NK-92 treated with Interleukin-12 subunit alpha and Interleukin-12 subunit beta, amount 100 ng/mL, for 24 hours (cell line): ENCODE results near the gene GNB3.

Experiments used
- DNase-seq: peaks from one replicate; lab custom pipeline; 2025; lab: John Stamatoyannopoulos, UW

GNB3 gene

GRCh38 chr12:6823182-6824084 is 17.3 kb upstream of the GNB3 start:
- DNase-seq = no peak

GRCh38 chr12:6824085-6824775 is 16.5 kb upstream of the GNB3 start:
- no peak for DNase-seq

GRCh38 chr12:6824901-6825381 is 15.8 kb upstream of the GNB3 start:
- no peak for DNase-seq

DNA sequence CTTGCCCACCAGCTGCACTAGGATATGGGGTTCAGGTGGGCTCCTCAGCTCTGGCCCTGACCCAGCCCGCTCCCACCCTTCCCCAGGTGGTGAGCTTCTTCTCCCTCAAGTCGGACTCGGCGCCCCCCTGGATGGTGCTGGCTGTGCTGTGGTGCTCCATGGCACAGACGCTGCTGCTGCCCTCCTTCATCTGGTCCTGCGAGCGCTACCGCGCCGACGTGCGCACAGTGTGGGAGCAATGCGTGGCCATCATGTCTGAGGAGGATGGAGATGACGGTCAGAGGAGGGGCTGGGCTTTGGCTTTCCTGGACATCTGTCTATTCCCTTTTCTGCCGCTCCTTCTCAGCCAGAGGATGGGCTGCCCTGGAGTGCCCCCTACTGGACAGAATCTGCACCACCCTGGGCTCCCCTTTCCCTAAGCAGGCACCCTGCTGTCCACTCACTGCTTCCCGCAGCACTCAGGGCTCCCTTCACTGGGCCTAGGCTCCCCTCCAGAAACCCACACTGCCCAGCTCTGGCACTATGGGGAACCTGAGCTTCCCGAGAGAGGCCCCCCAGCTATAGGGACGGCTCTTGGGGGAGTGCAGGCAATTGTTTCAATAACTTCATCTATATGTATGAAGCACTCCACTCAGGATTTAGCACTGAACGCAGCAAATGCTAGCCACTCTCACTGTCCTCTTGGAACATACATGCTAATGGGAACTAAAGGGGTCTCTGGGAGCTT is 15.2 kb upstream of the GNB3 start:
- DNase-seq = peak; percentile 11

GRCh38 chr12:6826125-6826733 is 14.5 kb upstream of the GNB3 start:
- no peak for DNase-seq

DNA sequence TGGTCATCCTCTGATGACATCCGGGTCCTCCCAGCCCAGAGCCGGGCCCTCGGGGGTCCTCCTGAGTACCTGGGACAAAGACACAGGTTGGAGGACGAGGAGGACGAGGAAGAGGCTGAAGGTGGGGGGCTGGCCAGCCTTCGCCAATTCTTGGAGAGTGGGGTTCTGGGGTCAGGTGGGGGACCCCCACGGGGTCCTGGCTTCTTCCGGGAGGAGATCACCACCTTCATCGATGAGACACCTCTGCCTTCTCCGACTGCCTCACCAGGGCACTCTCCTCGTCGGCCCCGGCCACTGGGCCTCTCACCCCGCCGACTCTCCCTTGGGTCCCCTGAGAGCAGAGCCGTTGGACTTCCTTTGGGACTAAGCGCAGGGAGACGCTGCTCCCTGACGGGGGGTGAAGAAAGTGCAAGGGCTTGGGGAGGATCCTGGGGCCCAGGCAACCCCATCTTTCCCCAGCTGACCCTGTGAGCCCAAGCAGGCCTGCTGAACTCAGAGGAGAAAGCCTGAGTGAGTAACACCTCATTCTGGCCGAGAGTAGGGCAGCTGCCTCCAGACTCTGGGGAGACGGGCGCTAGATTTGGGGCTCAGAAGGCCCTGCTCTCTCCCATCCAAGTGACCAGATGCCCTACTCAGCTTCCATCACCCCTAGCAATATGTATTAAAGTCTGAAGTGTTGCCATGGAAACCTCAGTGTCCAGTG is 13.8 kb upstream of the GNB3 start:
- DNase-seq = no peak

DNA sequence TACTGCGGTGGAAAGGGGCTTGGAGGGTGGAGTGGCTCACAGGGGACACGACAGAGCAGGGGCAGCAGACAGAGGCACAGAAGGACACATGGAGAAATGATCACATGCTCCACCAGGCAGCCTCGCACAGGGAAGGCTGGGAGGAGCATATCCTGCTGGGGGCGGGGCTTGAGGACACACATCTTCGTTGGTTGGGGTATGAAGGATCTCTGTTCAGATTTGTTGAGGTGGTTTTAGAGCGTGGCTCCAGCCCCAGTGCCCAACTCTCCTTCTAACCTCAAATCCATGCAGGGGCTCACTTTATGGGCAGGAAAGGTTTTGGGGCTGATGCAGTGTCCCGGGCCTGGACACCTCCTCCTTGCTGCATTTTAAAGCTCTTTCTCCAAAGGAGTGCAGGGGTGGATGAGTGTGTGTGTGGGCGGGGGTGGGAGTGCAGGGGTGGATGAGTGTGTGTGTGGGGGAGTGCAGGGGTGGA is 13.3 kb upstream of the GNB3 start:
- DNase-seq = no peak

DNA sequence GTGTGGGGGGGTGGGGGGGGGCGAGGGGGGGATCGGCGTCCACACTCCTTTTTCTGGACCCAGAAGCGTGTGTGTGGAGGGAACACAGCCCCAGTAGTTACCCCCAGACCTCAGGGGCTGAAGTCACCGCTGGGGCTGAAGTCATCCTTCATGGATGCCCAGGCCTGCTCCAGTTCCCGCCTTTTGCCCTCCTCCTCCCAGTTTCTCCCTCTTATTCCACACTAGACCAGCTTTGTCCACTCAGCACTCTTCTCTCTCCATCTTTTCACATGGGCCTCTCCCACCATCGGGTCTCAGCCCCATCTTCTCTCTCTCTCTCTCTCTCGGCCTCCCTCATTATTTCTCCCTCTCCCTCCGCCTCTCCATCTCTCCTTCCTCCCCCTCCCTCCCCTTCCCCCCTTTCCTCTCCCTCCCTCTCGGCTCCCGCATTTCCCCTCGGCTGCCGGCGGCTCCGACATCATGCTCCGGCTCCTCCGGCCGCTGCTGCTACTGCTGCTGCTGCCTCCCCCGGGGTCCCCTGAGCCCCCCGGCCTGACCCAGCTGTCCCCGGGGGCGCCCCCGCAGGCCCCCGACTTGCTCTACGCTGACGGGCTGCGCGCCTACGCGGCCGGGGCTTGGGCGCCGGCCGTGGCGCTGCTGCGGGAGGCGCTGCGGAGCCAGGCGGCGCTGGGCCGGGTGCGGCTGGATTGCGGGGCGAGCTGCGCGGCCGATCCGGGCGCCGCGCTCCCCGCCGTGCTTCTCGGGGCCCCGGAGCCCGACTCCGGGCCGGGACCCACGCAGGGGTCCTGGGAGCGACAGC is 12.5 kb upstream of the GNB3 start, which contains the start of gene P3H3:
Gene P3H3 (plus strand): TSS at position 426 of the 799 bp plus-strand sequence. CDS start 34 bp downstream, at position 460.
- no peak for DNase-seq

GRCh38 chr12:6828781-6829535 is 11.8 kb upstream of the GNB3 start:
- no peak for DNase-seq

DNA sequence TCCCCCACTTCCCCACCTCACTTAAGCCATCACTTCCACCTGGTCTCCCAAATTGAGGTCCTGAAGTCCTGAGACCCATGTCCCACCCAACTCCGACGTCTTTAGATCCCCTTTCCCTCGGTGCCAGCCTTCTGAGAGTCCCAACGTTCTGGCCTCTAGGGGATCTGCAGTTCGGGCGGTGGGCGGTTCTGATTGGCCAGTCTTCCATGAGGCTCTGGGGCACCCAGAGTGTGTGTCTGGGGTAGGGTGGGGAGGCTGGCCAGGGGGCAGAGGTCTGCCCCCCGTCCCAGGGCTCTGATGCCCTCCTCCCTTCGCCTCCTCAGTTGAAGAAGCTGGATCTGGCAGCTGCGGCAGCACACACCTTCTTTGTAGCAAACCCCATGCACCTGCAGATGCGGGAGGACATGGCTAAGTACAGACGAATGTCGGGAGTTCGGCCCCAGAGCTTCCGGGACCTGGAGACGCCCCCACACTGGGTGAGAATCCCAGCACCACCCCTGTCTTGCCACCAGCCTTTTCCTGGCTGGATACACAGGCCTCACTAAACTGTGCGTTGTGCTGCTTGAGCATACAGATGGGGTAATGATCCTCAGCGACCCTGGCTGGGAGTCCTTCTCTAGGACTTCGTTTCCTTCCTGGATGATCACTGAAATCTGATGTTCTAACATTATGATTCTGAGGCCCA is 11.0 kb upstream of the GNB3 start:
- DNase-seq = no peak

- DNase-seq = no peak
Observed at GRCh38 chr12:6830286-6830890, 10.3 kb upstream of the GNB3 start.

GRCh38 chr12:6830999-6831398 is 9.7 kb upstream of the GNB3 start:
- no peak for DNase-seq

DNA sequence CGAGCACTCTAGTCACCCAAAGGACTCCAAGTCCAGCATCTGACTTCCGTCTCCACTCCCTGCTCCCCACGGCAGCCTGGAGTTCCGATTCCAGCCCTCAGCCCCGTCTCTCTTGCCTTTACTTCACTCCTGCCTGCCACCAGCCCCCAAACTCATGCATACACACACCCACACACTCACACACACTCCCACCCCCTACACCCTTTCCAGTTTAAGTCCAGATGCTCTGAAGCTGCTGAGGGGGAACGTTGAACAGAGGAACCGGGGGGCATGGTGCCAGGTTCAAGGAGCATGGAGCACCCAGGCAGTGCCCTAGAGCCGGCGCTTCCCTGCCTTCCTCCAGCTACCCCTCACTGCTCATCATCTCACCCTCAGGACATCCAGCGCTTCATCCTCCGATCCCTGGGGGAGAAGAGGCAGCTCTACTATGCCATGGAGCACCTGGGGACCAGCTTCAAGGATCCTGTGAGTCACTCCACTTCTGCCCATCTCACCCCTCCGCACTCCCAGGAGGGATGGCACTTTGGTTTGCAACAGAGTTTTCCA is 9.2 kb upstream of the GNB3 start:
- DNase-seq = no peak

- DNase-seq = no peak
Observed at GRCh38 chr12:6832125-6832524, 8.6 kb upstream of the GNB3 start.

GRCh38 chr12:6833189-6833890 is 7.4 kb upstream of the GNB3 start:
- no peak for DNase-seq

DNA sequence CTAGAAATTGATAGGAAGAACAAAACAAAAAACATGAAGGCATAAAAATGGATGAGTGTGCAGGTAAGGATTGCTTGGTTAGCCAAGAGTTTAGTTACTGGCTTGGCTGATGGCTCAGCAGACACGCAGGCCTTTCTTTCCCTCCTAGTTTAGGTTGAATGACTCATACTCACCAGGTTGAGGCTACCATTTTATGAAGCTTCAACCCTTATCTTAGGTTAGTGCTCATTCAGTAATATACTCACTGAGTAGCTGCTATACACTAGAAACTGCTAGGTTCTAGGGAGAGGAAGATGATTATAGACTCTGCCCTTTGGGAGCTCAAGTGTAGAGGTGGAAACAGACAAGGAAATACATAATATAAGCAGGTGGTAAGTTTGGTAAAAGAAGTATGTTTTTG is 6.5 kb upstream of the GNB3 start:
- no peak for DNase-seq

DNA sequence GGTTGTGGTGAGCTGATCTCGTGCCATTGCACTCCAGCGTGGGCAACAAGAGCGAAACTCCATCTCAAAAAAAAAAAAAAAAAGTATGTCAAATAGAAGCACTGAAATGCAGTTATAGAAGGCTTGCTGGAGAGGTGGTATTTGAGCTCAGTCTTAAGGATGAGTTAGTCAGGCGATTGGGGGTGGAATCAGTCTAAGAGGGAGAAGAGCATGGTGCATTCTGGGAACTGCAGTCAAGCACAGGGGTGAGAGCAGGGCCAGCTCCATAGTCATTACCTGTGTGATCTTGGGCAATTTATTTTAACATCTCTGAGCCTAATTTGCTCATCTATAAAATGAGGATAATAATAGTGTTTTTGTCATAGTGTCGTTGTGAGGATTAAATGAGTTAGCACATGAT is 5.9 kb upstream of the GNB3 start:
- DNase-seq = no peak

- DNase-seq = no peak
Observed at GRCh38 chr12:6836851-6837250, 3.9 kb upstream of the GNB3 start.
